ENCODE data around the gene TAF1A.

The TAF1A gene

DNA sequence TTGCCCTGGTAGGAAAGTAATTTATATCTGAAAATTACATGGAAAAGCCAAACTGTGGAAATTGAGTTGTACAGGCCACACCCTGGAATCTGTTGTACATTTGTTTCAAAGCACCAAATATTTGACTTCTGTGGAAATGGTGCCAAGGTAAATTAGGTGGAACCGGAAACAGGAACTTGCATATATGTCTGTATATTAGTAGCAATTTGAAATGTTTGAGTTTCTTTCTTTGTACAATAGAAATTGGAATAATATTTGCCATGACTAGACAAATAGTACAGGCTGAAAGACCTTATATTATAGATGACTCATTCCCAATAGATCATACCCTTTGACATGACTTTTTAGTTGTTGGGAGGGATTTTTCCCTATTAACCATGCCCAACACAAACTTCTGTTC, 10.5 kb upstream of the TAF1A start:
- no peak overlapping the region for H3K4me3 ChIP-seq (ENCODE audit: low read depth, low read length)
- TF ChIP-seq, protein P1, sequence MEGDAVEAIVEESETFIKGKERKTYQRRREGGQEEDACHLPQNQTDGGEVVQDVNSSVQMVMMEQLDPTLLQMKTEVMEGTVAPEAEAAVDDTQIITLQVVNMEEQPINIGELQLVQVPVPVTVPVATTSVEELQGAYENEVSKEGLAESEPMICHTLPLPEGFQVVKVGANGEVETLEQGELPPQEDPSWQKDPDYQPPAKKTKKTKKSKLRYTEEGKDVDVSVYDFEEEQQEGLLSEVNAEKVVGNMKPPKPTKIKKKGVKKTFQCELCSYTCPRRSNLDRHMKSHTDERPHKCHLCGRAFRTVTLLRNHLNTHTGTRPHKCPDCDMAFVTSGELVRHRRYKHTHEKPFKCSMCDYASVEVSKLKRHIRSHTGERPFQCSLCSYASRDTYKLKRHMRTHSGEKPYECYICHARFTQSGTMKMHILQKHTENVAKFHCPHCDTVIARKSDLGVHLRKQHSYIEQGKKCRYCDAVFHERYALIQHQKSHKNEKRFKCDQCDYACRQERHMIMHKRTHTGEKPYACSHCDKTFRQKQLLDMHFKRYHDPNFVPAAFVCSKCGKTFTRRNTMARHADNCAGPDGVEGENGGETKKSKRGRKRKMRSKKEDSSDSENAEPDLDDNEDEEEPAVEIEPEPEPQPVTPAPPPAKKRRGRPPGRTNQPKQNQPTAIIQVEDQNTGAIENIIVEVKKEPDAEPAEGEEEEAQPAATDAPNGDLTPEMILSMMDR (IDR thresholded peaks at IDR 0.05; ENCODE audit: control insufficient read depth, extremely low read depth, insufficient read depth) = no peak
- DNase-seq (ENCODE audit: low read depth) = peak; percentile 96

DNA sequence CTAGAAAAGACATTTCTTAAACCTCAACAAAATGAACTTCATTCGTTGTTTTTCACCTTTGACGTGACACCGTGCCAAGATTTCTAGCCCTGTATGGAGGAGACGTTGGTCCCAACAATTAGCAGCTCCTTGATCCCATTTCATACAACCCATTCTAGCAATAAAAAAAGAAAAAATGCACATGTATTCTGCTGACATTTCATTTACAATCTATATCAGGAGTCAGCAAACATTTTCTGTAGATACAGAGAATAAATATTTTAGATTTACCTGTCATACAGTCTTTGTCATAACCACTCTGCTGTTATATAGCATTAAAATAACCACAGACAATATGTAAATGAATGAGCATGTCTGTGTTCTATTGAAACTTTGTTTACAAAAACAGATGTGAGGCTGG, 7.0 kb upstream of the TAF1A start:
- TF ChIP-seq, protein P1 (IDR thresholded peaks at IDR 0.05; ENCODE audit: control insufficient read depth, extremely low read depth, insufficient read depth) = no peak
- no peak for DNase-seq (ENCODE audit: low read depth)
- H3K4me3 ChIP-seq (ENCODE audit: low read depth, low read length) = no peak overlapping the region

DNA sequence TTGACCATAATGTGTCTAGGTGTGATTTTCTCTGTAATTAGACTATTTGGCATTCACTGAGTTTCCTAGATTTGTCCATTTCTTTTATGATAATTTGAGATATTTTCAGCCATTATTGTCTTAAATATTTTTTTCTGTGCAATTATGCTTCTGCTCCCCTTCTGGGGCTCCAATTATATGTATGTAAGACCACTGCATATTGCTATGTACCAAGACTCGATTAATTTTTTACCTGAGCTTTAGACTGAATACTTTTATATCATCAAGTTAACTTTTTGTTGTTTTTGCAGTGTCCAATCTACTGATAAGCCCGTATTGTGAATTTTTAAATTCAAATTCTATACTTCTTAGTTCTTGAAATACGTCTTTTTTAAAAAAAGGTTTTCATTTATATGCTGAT, 5.1 kb upstream of the TAF1A start:
- no peak for DNase-seq (ENCODE audit: low read depth)
- no peak overlapping the region for H3K4me3 ChIP-seq (ENCODE audit: low read depth, low read length)
- TF ChIP-seq, protein P1 (IDR thresholded peaks at IDR 0.05; ENCODE audit: control insufficient read depth, extremely low read depth, insufficient read depth) = no peak

DNA sequence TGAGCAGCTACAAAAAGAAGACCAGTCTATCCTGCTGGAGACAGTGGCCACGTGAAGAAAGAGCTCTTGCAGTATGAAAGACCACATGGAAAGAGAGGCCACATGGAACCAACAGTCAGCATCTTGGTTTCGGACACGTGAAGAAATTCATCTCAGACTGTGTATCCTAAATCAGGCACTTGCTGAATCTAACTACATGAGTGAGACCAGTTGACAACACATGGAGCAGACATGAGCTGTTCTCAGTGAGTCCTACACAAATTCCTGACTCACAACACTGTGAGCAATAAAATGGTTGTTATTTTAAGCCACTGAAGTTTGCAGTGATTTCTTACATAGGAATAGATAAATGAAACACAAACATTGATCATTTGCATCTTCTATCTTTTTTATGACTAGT, 2.4 kb upstream of the TAF1A start:
- no peak for DNase-seq (ENCODE audit: low read depth)
- TF ChIP-seq, protein P1 (IDR thresholded peaks at IDR 0.05; ENCODE audit: control insufficient read depth, extremely low read depth, insufficient read depth) = no peak

DNA sequence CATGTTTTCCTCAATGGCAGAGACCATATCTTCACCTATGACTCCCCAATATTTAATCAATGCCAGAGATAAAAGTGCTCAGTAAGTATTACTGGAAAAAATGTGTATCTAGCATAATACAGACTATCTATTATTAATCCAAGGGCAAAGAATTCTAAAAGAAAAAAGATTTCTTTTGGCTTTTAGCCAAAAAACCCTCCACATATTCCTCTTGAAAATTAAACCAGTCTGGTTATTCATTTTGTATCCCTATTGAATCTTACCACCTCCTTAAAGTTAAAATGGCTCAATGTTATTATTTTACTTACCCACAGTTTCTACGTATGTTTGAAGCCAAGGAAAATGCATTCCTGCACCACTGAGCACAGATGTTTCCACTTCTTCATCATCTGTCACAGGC, 1.6 kb downstream of the TAF1A start:
- no peak for DNase-seq (ENCODE audit: low read depth)
- peak overlapping the region; percentile 81; the same call in 1 of the 2 replicates for H3K4me3 ChIP-seq (ENCODE audit: low read depth, low read length)
- TF ChIP-seq, protein P1 (IDR thresholded peaks at IDR 0.05; ENCODE audit: control insufficient read depth, extremely low read depth, insufficient read depth) = no peak

More for the DNA sequence above, 2.4 kb upstream of the TAF1A start:
- H3K4me3 ChIP-seq (ENCODE audit: low read depth, low read length) = no peak overlapping the region

DNA sequence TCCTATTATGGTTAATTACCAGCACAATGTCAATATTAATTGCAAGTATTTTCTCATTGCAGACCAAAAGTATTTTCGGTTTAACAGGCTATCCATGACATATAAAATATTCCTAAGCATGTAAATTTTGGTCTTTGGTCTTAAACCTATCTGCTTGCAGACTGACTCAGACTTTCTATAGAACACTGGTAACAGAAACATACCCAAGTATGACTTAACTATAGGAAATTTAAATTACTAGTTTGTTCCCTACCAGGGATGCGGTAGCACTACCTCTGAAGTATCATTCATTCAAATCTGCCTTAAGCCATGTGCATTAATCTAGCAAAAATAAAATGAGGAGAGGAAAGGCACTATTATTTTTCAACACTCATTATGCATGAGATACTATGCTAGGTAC, 2.9 kb downstream of the TAF1A start:
- H3K4me3 ChIP-seq (ENCODE audit: low read depth, low read length) = no peak overlapping the region
- TF ChIP-seq, protein P1 (IDR thresholded peaks at IDR 0.05; ENCODE audit: control insufficient read depth, extremely low read depth, insufficient read depth) = no peak
- no peak for DNase-seq (ENCODE audit: low read depth)

DNA sequence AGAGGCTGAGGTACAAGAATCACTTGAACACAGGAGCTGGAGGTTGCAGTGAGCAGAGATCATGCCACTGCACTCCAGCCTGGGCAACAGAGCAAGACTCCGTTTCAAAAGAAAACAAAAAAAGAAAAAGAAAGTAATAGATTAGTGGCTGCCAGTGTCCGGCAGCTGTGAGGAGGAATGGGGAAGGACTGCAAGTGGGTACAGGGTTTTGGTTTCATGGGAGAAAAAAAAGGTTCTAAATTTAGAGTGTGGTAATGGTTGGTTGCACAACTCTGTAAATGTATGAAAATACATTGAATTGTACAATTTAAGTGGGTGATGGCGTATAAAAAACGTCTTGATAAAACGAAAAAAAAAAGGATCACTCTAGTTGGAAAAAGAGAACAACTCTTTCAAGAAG, 6.7 kb downstream of the TAF1A start:
- no peak overlapping the region for H3K4me3 ChIP-seq (ENCODE audit: low read depth, low read length)
- no peak for DNase-seq (ENCODE audit: low read depth)
- TF ChIP-seq, protein P1 (IDR thresholded peaks at IDR 0.05; ENCODE audit: control insufficient read depth, extremely low read depth, insufficient read depth) = no peak

Data from LNCaP clone FGC (cell line).